Spleen (tissue), 11 donors: ENCODE results near the gene C16orf92. TPM values are rescaled to one million over a fixed set of nuclear protein-coding genes. Genes with fewer than 3 reads are reported as not detected.

Experiments used
- DNase-seq: peaks from one replicate; pipeline ENCODE4 v3.0.0-alpha.2; 2020
- H3K27ac ChIP-seq, 8 donors: fragments of 200-600 bp; sonication (generic) in 7 of 8; 1 replicate in 4 of 8; 2 replicates in 4 of 8; pipeline versions ENCODE4 v1.5.0 to v1.8.0; 2016 to 2021; ENCODE audit warnings: inconsistent platforms in 4 of 8, mild to moderate bottlenecking in 4 of 8, moderate library complexity in 1 of 8
- H3K27me3 ChIP-seq, 7 donors: fragments of 200-600 bp; sonication (generic) in 6 of 7; replicated peaks in 1 of 7; 1 replicate in 4 of 7; 2 replicates in 3 of 7; pipeline versions ENCODE4 v1.5.0 to v1.8.0; 2016 to 2021; ENCODE audit warnings: inconsistent platforms in 3 of 7, mild to moderate bottlenecking in 1 of 7
- H3K36me3 ChIP-seq, 6 donors: fragments of 200-600 bp; sonication (generic) in 5 of 6; 1 replicate in 4 of 6; 2 replicates in 2 of 6; pipeline versions ENCODE4 v1.5.0 to v1.8.0; 2016 to 2021; ENCODE audit warnings: inconsistent platforms in 2 of 6
- H3K4me1 ChIP-seq, 6 donors: fragments of 200-600 bp; sonication (generic) in 5 of 6; 1 replicate in 3 of 6; 2 replicates in 3 of 6; pipeline versions ENCODE4 v1.5.0 to v1.8.0; 2016 to 2021; ENCODE audit warnings: inconsistent platforms in 3 of 6
- H3K4me3 ChIP-seq, 8 donors: fragments of 200-600 bp; sonication (generic) in 7 of 8; 1 replicate in 4 of 8; 2 replicates in 4 of 8; pipeline versions ENCODE4 v1.5.0 to v1.8.0; 2016 to 2021; ENCODE audit warnings: inconsistent platforms in 4 of 8, mild to moderate bottlenecking in 4 of 8, moderate library complexity in 2 of 8
- H3K9me3 ChIP-seq, 8 donors: fragments of 200-600 bp; sonication (generic) in 7 of 8; 1 replicate in 4 of 8; 2 replicates in 4 of 8; pipeline versions ENCODE4 v1.5.0 to v1.8.0; 2016 to 2021; ENCODE audit warnings: inconsistent platforms in 4 of 8
- CTCF ChIP-seq, 11 experiments: fragments of 200-600 bp in 7 of 11; fragments of 450-650 bp in 4 of 11; sonication (generic) in 4 of 11; IDR thresholded peaks in 8 of 11; conservative IDR thresholded peaks in 3 of 11; 1 replicate in 7 of 11; 2 replicates in 4 of 11; pipeline versions ENCODE4 v1.4.0 to v1.8.0; 2016 to 2021; ENCODE audit warnings: antibody characterized with exemption in 11 of 11, inconsistent platforms in 4 of 11, mild to moderate bottlenecking in 1 of 11
- POLR2A ChIP-seq, 3 donors: fragments of 450-650 bp; IDR thresholded peaks; one replicate each; pipeline ENCODE4 v1.5.1; 2017; ENCODE audit warnings: antibody characterized with exemption in 3 of 3, mild to moderate bottlenecking in 1 of 3
- POLR2AphosphoS5 ChIP-seq, 3 donors: sonication (generic); formaldehyde crosslinking; IDR thresholded peaks; one replicate each; pipeline ENCODE4 v1.5.1; 2017; ENCODE audit warnings: antibody characterized with exemption in 3 of 3
- WGBS, 5 donors: extraction: QIAGEN DNeasy Blood & Tissue Kit in 3 of 5; methylation state at CpG; one replicate each; pipeline versions ENCODE4 v1.1.5 to v1.1.7; 2013 to 2018; 5-methylcytosine and 5-hydroxymethylcytosine counted together
- intact Hi-C: fragments of 100-400 bp; cut with DNase I; formaldehyde crosslinking; loops from one replicate; pipeline ENCODE4 v1.15.0; 2023; ENCODE audit warnings: low total_unique reads
- polyA plus RNA-seq, 3 donors: library from polyadenylated mRNA; stranded (reverse); fragments of 200-250 nt; gene quantifications; one replicate each; pipeline ENCODE4 v1.2.1, GENCODE V29; 2013
- total RNA-seq, 7 donors: library from RNA; depleted of rRNA in 3 of 7; stranded (reverse); fragments of >200 nt in 3 of 7; fragmentation: NEBNext Ultra II Directional in 4 of 7; extraction: Animal tissue kit (Norgen Biotek cat#: 25700) in 4 of 7; gene quantifications; one replicate each; pipeline versions ENCODE4 v1.1.0 to v1.2.1, GENCODE V29; 2016 to 2021
- donor health status: healthy with polysubstance abuse.
- donor health status: DM: no; HTN: no; CAD: no; lungs with moderate emphysema.
- donor health status: DM: no; HTN: no; CAD: no.
- donor health status: Bipolar disorder and iron deficiency.
- donor health status: healthy.
- donor health status: DM: no; HTN: no; CAD: no.
- donor health status: DM: yes; HTN: yes; CAD: no.

Gene C16orf92
- total and polyA plus RNA-seq, 10 donors, result not detected

GRCh38 chr16:30041841-30042240 is 18.8 kb downstream of the C16orf92 start:
- intact Hi-C loops, result no loop called here
- H3K4me1 ChIP-seq, result peaks cover 0 to 10% (median 0%) of the 10 kb centered on the region in 6 donors
- no peak for DNase-seq
- H3K27me3 ChIP-seq, result peaks cover 0 to 10% (median 0%) of the 10 kb centered on the region in 7 donors
- no peak overlapping the region for H3K4me3 ChIP-seq
- H3K27ac ChIP-seq, result no peak overlapping the region
- TF ChIP-seq CTCF (IDR thresholded peaks at IDR 0.05 in 8 of 11, conservative IDR thresholded peaks at IDR 0.05 in 3 of 11), result peak in 7 of 11 experiments; percentile 10 to 46 (median 19)
- TF ChIP-seq POLR2A (IDR thresholded peaks at IDR 0.05), result no peak
- no peak for TF ChIP-seq POLR2AphosphoS5 (IDR thresholded peaks at IDR 0.05)
- H3K9me3 ChIP-seq, result no peaks in the 10 kb centered on the region
- H3K36me3 ChIP-seq, result no peaks in the 10 kb centered on the region
- WGBS, 5 donors, result 27 to 37% (median 28%) methylated on average over 5 of the region's 5 CpGs

- no peak overlapping the region for H3K4me3 ChIP-seq
- TF ChIP-seq POLR2A (IDR thresholded peaks at IDR 0.05) (no peak), POLR2AphosphoS5 (IDR thresholded peaks at IDR 0.05) (no peak), CTCF (IDR thresholded peaks at IDR 0.05 in 8 of 11, conservative IDR thresholded peaks at IDR 0.05 in 3 of 11) (no peak)
- H3K27me3 ChIP-seq, result peaks cover 0 to 10% (median 0%) of the 10 kb centered on the region in 7 donors
- H3K9me3 ChIP-seq, result no peaks in the 10 kb centered on the region
- intact Hi-C loops, result no loop called here
- 75 to 81% (median 80%) methylated on average over 8 of the region's 8 CpGs for WGBS, 5 donors
- H3K27ac ChIP-seq, result no peak overlapping the region
- no peak for DNase-seq
- peaks cover 0 to 5% (median 0%) of the 10 kb centered on the region in 6 donors for H3K4me1 ChIP-seq
- H3K36me3 ChIP-seq, result no peaks in the 10 kb centered on the region
Measured at GRCh38 chr16:30046178-30046577, 23.2 kb downstream of the C16orf92 start.

- H3K27me3 ChIP-seq, result peaks cover 0 to 8% (median 0%) of the 10 kb centered on the region in 7 donors
- H3K36me3 ChIP-seq, result no peaks in the 10 kb centered on the region
- intact Hi-C loops, result no loop called here
- H3K4me1 ChIP-seq, result peaks cover 0 to 5% (median 0%) of the 10 kb centered on the region in 6 donors
- H3K9me3 ChIP-seq, result no peaks in the 10 kb centered on the region
- DNase-seq, result no peak
- no peak overlapping the region for H3K4me3 ChIP-seq
- WGBS, 5 donors, result 86 to 100% (median 94%) methylated on average over 1 of the region's 1 CpG
- TF ChIP-seq CTCF (IDR thresholded peaks at IDR 0.05 in 8 of 11, conservative IDR thresholded peaks at IDR 0.05 in 3 of 11), result no peak
- no peak for TF ChIP-seq POLR2A (IDR thresholded peaks at IDR 0.05)
- TF ChIP-seq POLR2AphosphoS5 (IDR thresholded peaks at IDR 0.05), result no peak
- H3K27ac ChIP-seq, result no peak overlapping the region
Measured at GRCh38 chr16:30046588-30046987, 23.6 kb downstream of the C16orf92 start.

- H3K36me3 ChIP-seq, result no peaks in the 10 kb centered on the region
- no peaks in the 10 kb centered on the region for H3K9me3 ChIP-seq
- no peak for DNase-seq
- H3K27ac ChIP-seq, result no peak overlapping the region
- intact Hi-C loops, result no loop called here
- WGBS, 5 donors, result 94 to 98% (median 96%) methylated on average over 8 of the region's 8 CpGs
- no peaks in the 10 kb centered on the region for H3K27me3 ChIP-seq
- no peak overlapping the region for H3K4me3 ChIP-seq
- TF ChIP-seq POLR2AphosphoS5 (IDR thresholded peaks at IDR 0.05), result no peak
- no peak for TF ChIP-seq CTCF (IDR thresholded peaks at IDR 0.05 in 8 of 11, conservative IDR thresholded peaks at IDR 0.05 in 3 of 11)
- TF ChIP-seq POLR2A (IDR thresholded peaks at IDR 0.05), result no peak
- peaks cover 6 to 31% (median 18%) of the 10 kb centered on the region in 6 donors for H3K4me1 ChIP-seq
Measured at GRCh38 chr16:30049871-30050270, 26.9 kb downstream of the C16orf92 start.
